ENCODE results near the gene GAL3ST3.

DNA sequence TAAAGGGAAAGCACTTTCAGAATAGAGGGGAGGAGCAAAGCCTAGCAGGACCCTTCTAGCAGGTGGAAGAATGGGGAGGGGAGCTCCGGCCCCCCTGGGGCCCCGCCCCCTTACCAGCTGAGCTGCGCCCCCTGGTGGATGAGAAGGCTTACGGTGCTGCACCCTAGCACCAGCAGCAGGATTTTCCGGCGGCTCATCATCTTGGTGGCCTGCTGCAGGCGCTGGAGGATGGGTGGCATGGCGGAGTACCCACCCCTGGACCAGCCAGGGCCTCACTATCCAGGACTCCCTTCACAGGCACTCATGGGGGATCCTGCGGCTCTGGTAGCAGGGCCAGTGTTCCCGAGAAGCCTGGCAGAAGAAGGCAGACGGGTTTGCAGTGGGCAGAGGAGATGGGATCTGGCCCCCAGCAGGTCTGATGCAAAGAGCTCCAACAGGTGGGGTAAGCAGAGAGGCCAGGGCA, 3.8 kb downstream of the GAL3ST3 start:
- TF ChIP-seq, protein P1, sequence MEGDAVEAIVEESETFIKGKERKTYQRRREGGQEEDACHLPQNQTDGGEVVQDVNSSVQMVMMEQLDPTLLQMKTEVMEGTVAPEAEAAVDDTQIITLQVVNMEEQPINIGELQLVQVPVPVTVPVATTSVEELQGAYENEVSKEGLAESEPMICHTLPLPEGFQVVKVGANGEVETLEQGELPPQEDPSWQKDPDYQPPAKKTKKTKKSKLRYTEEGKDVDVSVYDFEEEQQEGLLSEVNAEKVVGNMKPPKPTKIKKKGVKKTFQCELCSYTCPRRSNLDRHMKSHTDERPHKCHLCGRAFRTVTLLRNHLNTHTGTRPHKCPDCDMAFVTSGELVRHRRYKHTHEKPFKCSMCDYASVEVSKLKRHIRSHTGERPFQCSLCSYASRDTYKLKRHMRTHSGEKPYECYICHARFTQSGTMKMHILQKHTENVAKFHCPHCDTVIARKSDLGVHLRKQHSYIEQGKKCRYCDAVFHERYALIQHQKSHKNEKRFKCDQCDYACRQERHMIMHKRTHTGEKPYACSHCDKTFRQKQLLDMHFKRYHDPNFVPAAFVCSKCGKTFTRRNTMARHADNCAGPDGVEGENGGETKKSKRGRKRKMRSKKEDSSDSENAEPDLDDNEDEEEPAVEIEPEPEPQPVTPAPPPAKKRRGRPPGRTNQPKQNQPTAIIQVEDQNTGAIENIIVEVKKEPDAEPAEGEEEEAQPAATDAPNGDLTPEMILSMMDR (IDR thresholded peaks at IDR 0.05; ENCODE audit: borderline replicate concordance, extremely low read depth, low read length, poor library complexity, severe bottlenecking): peak; percentile 97
- TF ChIP-seq EZH2 (IDR thresholded peaks at IDR 0.05; ENCODE audit: borderline replicate concordance, low read depth, low read length, severe bottlenecking): no peak

All from DND-41 (cell line).